NCI-H2196 (cell line): ENCODE results near the gene SPZ1.
"Not testable (repeated sequence)": the region's sequence is repeated elsewhere in the genome, so short reads cannot be mapped to it uniquely, and the experiment has no call there.

Experiments
- DNase-seq: peaks from one replicate; lab custom pipeline; 2025; ENCODE audit not compliant: unreplicated experiment; lab: John Stamatoyannopoulos, UW

The SPZ1 gene

GRCh38 chr5:80337379-80337778 is 17.6 kb downstream of the SPZ1 start:
- DNase-seq: no peak

- no peak for DNase-seq
Measured at GRCh38 chr5:80339116-80339515, 19.3 kb downstream of the SPZ1 start.

- no peak for DNase-seq
Measured at GRCh38 chr5:80341016-80341775, 21.4 kb downstream of the SPZ1 start.

- DNase-seq: no peak
Measured at GRCh38 chr5:80343067-80343466, 23.3 kb downstream of the SPZ1 start.

- peak; percentile 6 for DNase-seq
Measured at GRCh38 chr5:80346055-80346454, 26.3 kb downstream of the SPZ1 start.

- DNase-seq: no peak
Measured at GRCh38 chr5:80348171-80348570, 28.4 kb downstream of the SPZ1 start.

- DNase-seq: not testable (repeated sequence)
Measured at GRCh38 chr5:80351019-80351418, 31.2 kb downstream of the SPZ1 start.

- DNase-seq: no peak
Measured at GRCh38 chr5:80355686-80356085, 35.9 kb downstream of the SPZ1 start.

GRCh38 chr5:80357671-80358070 is 37.9 kb downstream of the SPZ1 start:
- DNase-seq: no peak

- no peak for DNase-seq
Measured at GRCh38 chr5:80360914-80361444, 41.2 kb downstream of the SPZ1 start.

- no peak for DNase-seq
Measured at GRCh38 chr5:80364892-80365291, 45.1 kb downstream of the SPZ1 start.

- DNase-seq: no peak
Measured at GRCh38 chr5:80368661-80369480, 49.1 kb downstream of the SPZ1 start.

- no peak for DNase-seq
Measured at GRCh38 chr5:80369521-80369920, 49.7 kb downstream of the SPZ1 start.

GRCh38 chr5:80370390-80370789 is 50.6 kb downstream of the SPZ1 start:
- DNase-seq: no peak
